Spleen (tissue), 7 donors: ENCODE data around the gene DBH.

Experiments used
- POLR2A ChIP-seq, 3 donors: fragments of 450-650 bp; IDR thresholded peaks; one replicate each; pipeline ENCODE4 v1.5.1; 2017; ENCODE audit warnings: antibody characterized with exemption in 3 of 3, mild to moderate bottlenecking in 1 of 3
- POLR2AphosphoS5 ChIP-seq, 3 donors: sonication (generic); formaldehyde crosslinking; IDR thresholded peaks; one replicate each; pipeline ENCODE4 v1.5.1; 2017; ENCODE audit warnings: antibody characterized with exemption in 3 of 3
- TF ChIP-seq, protein P1 (sequence below), 11 experiments: fragments of 200-600 bp in 7 of 11; fragments of 450-650 bp in 4 of 11; sonication (generic) in 4 of 11; IDR thresholded peaks in 8 of 11; conservative IDR thresholded peaks in 3 of 11; 1 replicate in 7 of 11; 2 replicates in 4 of 11; pipeline versions ENCODE4 v1.4.0 to v1.8.0; 2016 to 2021; ENCODE audit warnings: antibody characterized with exemption in 11 of 11, inconsistent platforms in 4 of 11, mild to moderate bottlenecking in 1 of 11
- donor health status: DM: no; HTN: no; CAD: no; lungs with moderate emphysema.
- donor health status: DM: no; HTN: no; CAD: no.
- donor health status: DM: no; HTN: no; CAD: no.

DNA sequence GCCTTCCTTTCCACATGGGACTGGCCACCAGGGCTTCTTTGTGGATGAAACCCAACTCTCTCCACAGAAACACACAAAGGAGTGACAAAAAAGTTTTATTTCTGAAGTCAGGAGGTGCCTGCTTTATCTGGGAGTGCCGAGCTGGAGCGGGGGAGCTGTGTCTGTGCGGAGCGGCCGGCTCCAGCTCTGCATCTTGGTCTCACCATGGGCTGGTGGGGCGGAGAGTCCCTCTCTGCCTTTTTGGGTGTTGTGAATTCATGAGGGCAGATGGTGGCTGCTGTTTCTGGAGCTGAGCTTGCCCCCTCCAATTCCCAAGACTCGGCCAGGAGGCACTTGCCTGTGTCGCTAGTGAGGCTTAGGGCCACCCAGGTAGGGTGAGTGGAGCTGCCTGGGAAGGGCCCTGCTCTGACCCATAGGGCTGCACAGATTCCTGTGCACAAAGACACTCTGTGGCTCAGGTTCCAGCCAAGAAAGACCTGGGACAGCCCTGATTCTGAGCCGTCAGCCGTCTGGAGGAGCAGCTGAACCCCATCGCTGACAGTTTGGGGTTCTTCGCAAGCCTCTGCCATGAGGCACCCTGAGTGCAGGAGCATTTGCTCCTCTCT is 1.4 kb downstream of the DBH start:
- TF ChIP-seq, protein P1, sequence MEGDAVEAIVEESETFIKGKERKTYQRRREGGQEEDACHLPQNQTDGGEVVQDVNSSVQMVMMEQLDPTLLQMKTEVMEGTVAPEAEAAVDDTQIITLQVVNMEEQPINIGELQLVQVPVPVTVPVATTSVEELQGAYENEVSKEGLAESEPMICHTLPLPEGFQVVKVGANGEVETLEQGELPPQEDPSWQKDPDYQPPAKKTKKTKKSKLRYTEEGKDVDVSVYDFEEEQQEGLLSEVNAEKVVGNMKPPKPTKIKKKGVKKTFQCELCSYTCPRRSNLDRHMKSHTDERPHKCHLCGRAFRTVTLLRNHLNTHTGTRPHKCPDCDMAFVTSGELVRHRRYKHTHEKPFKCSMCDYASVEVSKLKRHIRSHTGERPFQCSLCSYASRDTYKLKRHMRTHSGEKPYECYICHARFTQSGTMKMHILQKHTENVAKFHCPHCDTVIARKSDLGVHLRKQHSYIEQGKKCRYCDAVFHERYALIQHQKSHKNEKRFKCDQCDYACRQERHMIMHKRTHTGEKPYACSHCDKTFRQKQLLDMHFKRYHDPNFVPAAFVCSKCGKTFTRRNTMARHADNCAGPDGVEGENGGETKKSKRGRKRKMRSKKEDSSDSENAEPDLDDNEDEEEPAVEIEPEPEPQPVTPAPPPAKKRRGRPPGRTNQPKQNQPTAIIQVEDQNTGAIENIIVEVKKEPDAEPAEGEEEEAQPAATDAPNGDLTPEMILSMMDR (IDR thresholded peaks at IDR 0.05 in 8 of 11, conservative IDR thresholded peaks at IDR 0.05 in 3 of 11), result no peak
- TF ChIP-seq POLR2A (IDR thresholded peaks at IDR 0.05), result no peak
- TF ChIP-seq POLR2AphosphoS5 (IDR thresholded peaks at IDR 0.05), result no peak
